PFSK-1 (cell line): ENCODE results near the gene ZDHHC9.

Source experiments
- FOXP2 ChIP-seq: optimal IDR thresholded peaks from 2 replicates; pipeline ENCODE3; 2011; ENCODE audit warnings: borderline replicate concordance, control low read depth, inconsistent platforms; ENCODE audit not compliant: insufficient read depth; ENCODE audit errors: extremely low read length, extremely low read depth
- REST ChIP-seq, 2 experiments: IDR thresholded peaks; 2 replicates each; pipeline versions ENCODE4 v1.6.1 to v1.8.0; 2011 to 2012; ENCODE audit warnings: low read depth in 2 of 2, low read length in 2 of 2, control low read depth in 1 of 2, inconsistent platforms in 1 of 2, mild to moderate bottlenecking in 1 of 2, moderate library complexity in 1 of 2; ENCODE audit not compliant: insufficient read depth in 1 of 2
- TAF1 ChIP-seq: IDR thresholded peaks from 2 replicates; pipeline ENCODE4 v1.6.1; 2012; ENCODE audit warnings: low read length, control low read depth, borderline replicate concordance; ENCODE audit not compliant: insufficient read depth

- no peak for TF ChIP-seq REST (IDR thresholded peaks at IDR 0.05; ENCODE audit: insufficient read depth in 1 of 2, low read depth in 2 of 2, low read length in 2 of 2)
- no peak for TF ChIP-seq FOXP2
- TF ChIP-seq TAF1 = no peak
Measured at GRCh38 chrX:129808158-129808828, 35.4 kb downstream of the ZDHHC9 start.
